Measurements from ENCODE around the gene F2RL3.
"Not testable (repeated sequence)": the region's sequence is repeated elsewhere in the genome, so short reads cannot be mapped to it uniquely, and the experiment has no call there.

The F2RL3 gene

GRCh38 chr19:16873594-16873993 lies 15.2 kb upstream of the F2RL3 start:
- no peak overlapping the region for H3K4me3 ChIP-seq (replicated peaks in 1 of 2; ENCODE audit: low read depth in 2 of 2, low read length in 2 of 2)
- no peak for TF ChIP-seq CTCF (IDR thresholded peaks at IDR 0.05; ENCODE audit: low read depth, low read length)
- no peak for DNase-seq (ENCODE audit: low read depth in 2 of 2)

GRCh38 chr19:16874250-16874977 lies 14.4 kb upstream of the F2RL3 start:
- DNase-seq (ENCODE audit: low read depth in 2 of 2) = no peak
- no peak for TF ChIP-seq CTCF (IDR thresholded peaks at IDR 0.05; ENCODE audit: low read depth, low read length)
- H3K4me3 ChIP-seq (replicated peaks in 1 of 2; ENCODE audit: low read depth in 2 of 2, low read length in 2 of 2) = no peak overlapping the region

GRCh38 chr19:16874978-16875299 lies 13.9 kb upstream of the F2RL3 start:
- DNase-seq (ENCODE audit: low read depth in 2 of 2); H3K4me3 ChIP-seq (replicated peaks in 1 of 2; ENCODE audit: low read depth in 2 of 2, low read length in 2 of 2): not testable (repeated sequence)

- DNase-seq (ENCODE audit: low read depth in 2 of 2) = no peak
- TF ChIP-seq CTCF (IDR thresholded peaks at IDR 0.05; ENCODE audit: low read depth, low read length) = no peak
- H3K4me3 ChIP-seq (replicated peaks in 1 of 2; ENCODE audit: low read depth in 2 of 2, low read length in 2 of 2) = no peak overlapping the region
Observed at GRCh38 chr19:16875584-16876555, 12.9 kb upstream of the F2RL3 start.

- no peak for TF ChIP-seq CTCF (IDR thresholded peaks at IDR 0.05; ENCODE audit: low read depth, low read length)
Observed at GRCh38 chr19:16876904-16877361, 11.9 kb upstream of the F2RL3 start.

GRCh38 chr19:16877581-16877980 lies 11.2 kb upstream of the F2RL3 start:
- TF ChIP-seq CTCF (IDR thresholded peaks at IDR 0.05; ENCODE audit: low read depth, low read length) = no peak
- H3K4me3 ChIP-seq (replicated peaks in 1 of 2; ENCODE audit: low read depth in 2 of 2, low read length in 2 of 2) = no peak overlapping the region
- no peak for DNase-seq (ENCODE audit: low read depth in 2 of 2)

More at GRCh38 chr19:16876904-16877361, 11.9 kb upstream of the F2RL3 start:
- no peak overlapping the region for H3K4me3 ChIP-seq (replicated peaks in 1 of 2; ENCODE audit: low read depth in 2 of 2, low read length in 2 of 2)
- DNase-seq (ENCODE audit: low read depth in 2 of 2) = peak; percentile 9 to 49

All from cardiac fibroblast (primary cell).